Upper lobe of left lung (tissue), 4 donors: ENCODE results near the gene RAB44.

ENCODE experiments used
- CTCF ChIP-seq, 6 experiments: fragments of 450-650 bp in 4 of 6; fragments of 200-600 bp in 2 of 6; sonication (generic) in 2 of 6; IDR thresholded peaks; one replicate each; pipeline ENCODE4 v1.5.1; 2016 to 2019; ENCODE audit warnings: antibody characterized with exemption in 6 of 6
- POLR2A ChIP-seq, 4 donors: fragments of 450-650 bp; IDR thresholded peaks; one replicate each; pipeline ENCODE4 v1.5.1; 2016 to 2017; ENCODE audit warnings: antibody characterized with exemption in 4 of 4, mild to moderate bottlenecking in 2 of 4
- POLR2AphosphoS5 ChIP-seq, 2 donors: sonication (generic); formaldehyde crosslinking; IDR thresholded peaks; one replicate each; pipeline ENCODE4 v1.5.1; 2017; ENCODE audit warnings: antibody characterized with exemption in 2 of 2

- TF ChIP-seq POLR2AphosphoS5 (IDR thresholded peaks at IDR 0.05) (no peak), CTCF (IDR thresholded peaks at IDR 0.05) (no peak), POLR2A (IDR thresholded peaks at IDR 0.05) (no peak)
Observed at GRCh38 chr6:36743538-36744303, 46.1 kb downstream of the RAB44 start.
